Right lung (tissue), 5 donors: ENCODE data around the gene CLINT1. TPM values are rescaled to one million over a fixed set of nuclear protein-coding genes. Genes with fewer than 3 reads are reported as not detected.

Experiments
- DNase-seq, 2 donors: peaks; one replicate each; pipeline ENCODE4 v3.0.0-alpha.2; 2013
- polyA plus RNA-seq, 5 donors: library from polyadenylated mRNA; unstranded; fragments of 120-200 nt; gene quantifications; one replicate each; pipeline versions ENCODE4 v1.2.1 to v1.2.3, GENCODE V29; 2013; ENCODE audit warnings: inconsistent platforms in 1 of 5, low replicate concordance in 1 of 5; ENCODE audit not compliant: insufficient read length in 5 of 5, insufficient read depth in 1 of 5

The CLINT1 gene
- polyA plus RNA-seq, 5 donors = 84.7 to 118 (median 113) TPM

- no peak for DNase-seq
Observed at GRCh38 chr5:157821822-157822622, 36.9 kb downstream of the CLINT1 start.

- DNase-seq = no peak
Observed at GRCh38 chr5:157821405-157821804, 37.5 kb downstream of the CLINT1 start.

- peak; percentile 30 to 32 for DNase-seq
Observed at GRCh38 chr5:157820593-157821252, 38.2 kb downstream of the CLINT1 start.

- peak in 1 of 2 donors; percentile 21 for DNase-seq
Observed at GRCh38 chr5:157819502-157820115, 39.3 kb downstream of the CLINT1 start.

- DNase-seq = no peak
Observed at GRCh38 chr5:157818368-157818767, 40.6 kb downstream of the CLINT1 start.

GRCh38 chr5:157817928-157818327 lies 41.0 kb downstream of the CLINT1 start:
- DNase-seq = no peak

- no peak for DNase-seq
Observed at GRCh38 chr5:157817387-157817702, 41.6 kb downstream of the CLINT1 start.

- DNase-seq = no peak
Observed at GRCh38 chr5:157816682-157817386, 42.1 kb downstream of the CLINT1 start.

GRCh38 chr5:157812086-157812485 lies 46.9 kb downstream of the CLINT1 start:
- no peak for DNase-seq

- DNase-seq = no peak
Observed at GRCh38 chr5:157808043-157808442, 50.9 kb downstream of the CLINT1 start.

- no peak for DNase-seq
Observed at GRCh38 chr5:157802736-157803135, 56.2 kb downstream of the CLINT1 start.

GRCh38 chr5:157800137-157800536 lies 58.8 kb downstream of the CLINT1 start:
- DNase-seq = no peak

- no peak for DNase-seq
Observed at GRCh38 chr5:157799578-157799977, 59.4 kb downstream of the CLINT1 start.

- no peak for DNase-seq
Observed at GRCh38 chr5:157793301-157793700, 65.6 kb downstream of the CLINT1 start.

- no peak for DNase-seq
Observed at GRCh38 chr5:157785801-157786200, 73.1 kb downstream of the CLINT1 start.

GRCh38 chr5:157779221-157779620 lies 79.7 kb downstream of the CLINT1 start:
- DNase-seq = no peak

- no peak for DNase-seq
Observed at GRCh38 chr5:157778121-157778805, 80.7 kb downstream of the CLINT1 start.

GRCh38 chr5:157772127-157772526 lies 86.8 kb downstream of the CLINT1 start:
- no peak for DNase-seq

- DNase-seq = no peak
Observed at GRCh38 chr5:157770665-157771064, 88.3 kb downstream of the CLINT1 start.

GRCh38 chr5:157767689-157768088 lies 91.3 kb downstream of the CLINT1 start:
- no peak for DNase-seq

- DNase-seq = no peak
Observed at GRCh38 chr5:157766902-157767301, 92.0 kb downstream of the CLINT1 start.

GRCh38 chr5:157766442-157766841 lies 92.5 kb downstream of the CLINT1 start:
- no peak for DNase-seq
